Measurements from ENCODE around the gene PROS1. TPM values are rescaled to one million over a fixed set of nuclear protein-coding genes. Genes with fewer than 3 reads are reported as not detected.

PROS1 gene
- total RNA-seq, 1 donor from 2014 or later: 44.2 TPM

- no peaks in the 10 kb centered on the region for H3K4me1 ChIP-seq
- no peak for DNase-seq (ENCODE audit: low spot score in 2 of 2)
- no peaks in the 10 kb centered on the region for H3K27me3 ChIP-seq
- no peaks in the 10 kb centered on the region for H3K9me3 ChIP-seq
- peaks cover 0 to 2% of the 10 kb centered on the region in 2 donors for H3K36me3 ChIP-seq
- no peak overlapping the region for H3K4me3 ChIP-seq
- intact Hi-C loops (cut with DNase I): no loop called here
- TF ChIP-seq CTCF (IDR thresholded peaks at IDR 0.05): no peak
- no peak overlapping the region for H3K27ac ChIP-seq
Measured at GRCh38 chr3:94011233-94011711, 37.6 kb upstream of the PROS1 start.

- Histone ChIP-seq H3K27me3 (no peaks in the 10 kb centered on the region), H3K9me3 (no peaks in the 10 kb centered on the region), H3K4me3 (no peak overlapping the region), H3K27ac (no peak overlapping the region), H3K4me1 (peaks cover 0 to 4% of the 10 kb centered on the region in 2 donors), H3K36me3 (peaks cover 0 to 2% of the 10 kb centered on the region in 2 donors)
- DNase-seq (ENCODE audit: low spot score in 2 of 2): no peak
- TF ChIP-seq CTCF (IDR thresholded peaks at IDR 0.05): no peak
- intact Hi-C loops (cut with DNase I): no loop called here
Measured at GRCh38 chr3:94009608-94010007, 35.9 kb upstream of the PROS1 start.

- H3K9me3 ChIP-seq: no peaks in the 10 kb centered on the region
- no peak overlapping the region for H3K27ac ChIP-seq
- intact Hi-C loops (cut with DNase I): no loop called here
- no peak for DNase-seq (ENCODE audit: low spot score in 2 of 2)
- no peak for TF ChIP-seq CTCF (IDR thresholded peaks at IDR 0.05)
- peaks cover 0 to 2% of the 10 kb centered on the region in 2 donors for H3K36me3 ChIP-seq
- peaks cover 0 to 4% of the 10 kb centered on the region in 2 donors for H3K4me1 ChIP-seq
- no peaks in the 10 kb centered on the region for H3K27me3 ChIP-seq
- no peak overlapping the region for H3K4me3 ChIP-seq
Measured at GRCh38 chr3:94008253-94008652, 34.6 kb upstream of the PROS1 start.

DNA sequence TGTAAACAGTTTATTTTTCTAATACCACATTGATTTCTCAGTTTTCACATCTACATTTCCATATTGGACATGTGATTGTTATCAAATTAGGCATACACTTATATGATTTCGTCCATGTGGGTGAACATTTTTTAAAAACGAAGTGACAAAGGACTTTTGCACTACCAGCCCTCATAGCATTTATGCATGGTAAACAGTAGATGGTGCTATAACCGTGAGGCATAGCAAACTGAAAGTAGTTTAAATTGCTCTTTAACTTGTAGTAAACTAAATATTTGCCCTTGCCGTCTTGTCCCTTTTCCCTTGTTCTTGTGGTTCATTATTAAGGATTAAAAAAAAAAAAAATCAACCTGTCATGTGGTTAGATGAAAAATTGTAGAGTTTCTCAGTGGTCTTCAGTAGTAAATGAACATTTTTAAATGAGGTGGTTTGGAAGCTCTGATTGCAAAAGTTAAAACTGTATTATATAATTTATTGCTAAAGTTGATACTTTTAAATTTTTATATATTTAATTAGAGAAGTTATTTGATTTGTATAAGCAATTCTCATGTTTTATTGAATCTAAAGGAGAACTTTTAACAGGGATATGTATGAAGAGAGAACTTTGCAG lies 30.7 kb upstream of the PROS1 start:
- no peak overlapping the region for H3K27ac ChIP-seq
- H3K9me3 ChIP-seq: no peaks in the 10 kb centered on the region
- intact Hi-C loops (cut with DNase I): loop anchor here (1.0 to 2.0 kb wide), 2 partner anchors 58 to 64 kb away; partner anchors contain the start of genes DHFR2 and NSUN3

GRCh38 chr3:94001827-94002495 lies 28.3 kb upstream of the PROS1 start:
- H3K9me3 ChIP-seq: no peaks in the 10 kb centered on the region
- intact Hi-C loops (cut with DNase I): no loop called here

More for the DNA sequence above, 30.7 kb upstream of the PROS1 start:
- no peaks in the 10 kb centered on the region for H3K36me3 ChIP-seq
- TF ChIP-seq CTCF (IDR thresholded peaks at IDR 0.05): peak; percentile 53 to 83 (median 72)
- H3K4me3 ChIP-seq: peak overlapping the region; percentile 34 to 52
- no peaks in the 10 kb centered on the region for H3K27me3 ChIP-seq
- peaks cover 0 to 12% of the 10 kb centered on the region in 2 donors for H3K4me1 ChIP-seq
- no peak for DNase-seq (ENCODE audit: low spot score in 2 of 2)

More at GRCh38 chr3:94001827-94002495, 28.3 kb upstream of the PROS1 start:
- Histone ChIP-seq H3K36me3 (peaks cover 0 to 2% of the 10 kb centered on the region in 2 donors), H3K4me3 (no peak overlapping the region), H3K4me1 (peaks cover 0 to 12% of the 10 kb centered on the region in 2 donors), H3K27ac (peak overlapping the region in 1 of 2 donors; percentile 34), H3K27me3 (no peaks in the 10 kb centered on the region)
- TF ChIP-seq CTCF (IDR thresholded peaks at IDR 0.05): no peak
- no peak for DNase-seq (ENCODE audit: low spot score in 2 of 2)
